ENCODE data around the gene VPS8. TPM values are rescaled to one million over a fixed set of nuclear protein-coding genes. Genes with fewer than 3 reads are reported as not detected.
"Not testable (repeated sequence)": the region's sequence is repeated elsewhere in the genome, so short reads cannot be mapped to it uniquely, and the experiment has no call there.

The VPS8 gene
- total RNA-seq, 1 donor, result 95.2 TPM

- Histone ChIP-seq H3K4me2 (ENCODE audit: insufficient read depth, low read length) (no peak overlapping the region), H3K27ac (ENCODE audit: low read depth, low read length) (no peak overlapping the region), H3K9me3 (ENCODE audit: low read depth, low read length) (no peaks in the 10 kb centered on the region), H3K4me3 (ENCODE audit: insufficient read depth, low read length) (no peak overlapping the region), H3K36me3 (ENCODE audit: insufficient read depth, low read length) (no peaks in the 10 kb centered on the region), H3K4me1 (ENCODE audit: insufficient read depth, low read length) (no peaks in the 10 kb centered on the region), H4K20me1 (ENCODE audit: insufficient read depth, low read length) (no peaks in the 10 kb centered on the region), H2AFZ (ENCODE audit: low read length) (no peak overlapping the region), H3K27me3 (ENCODE audit: insufficient read depth, low read length) (no peaks in the 10 kb centered on the region), H3K79me2 (ENCODE audit: insufficient read depth, low read length) (no peaks in the 10 kb centered on the region)
- DNase-seq (ENCODE audit: insufficient read length, low spot score, missing footprints), result no peak
- no peak for TF ChIP-seq CTCF (IDR thresholded peaks at IDR 0.05; ENCODE audit: extremely low read depth, low read depth, low read length)
Measured at GRCh38 chr3:184946917-184947316, 135.0 kb downstream of the VPS8 start.

- no peaks in the 10 kb centered on the region for H3K27me3 ChIP-seq (ENCODE audit: insufficient read depth, low read length)
- H3K9me3 ChIP-seq (ENCODE audit: low read depth, low read length), result no peaks in the 10 kb centered on the region
- no peaks in the 10 kb centered on the region for H3K79me2 ChIP-seq (ENCODE audit: insufficient read depth, low read length)
- no peak for TF ChIP-seq CTCF (IDR thresholded peaks at IDR 0.05; ENCODE audit: extremely low read depth, low read depth, low read length)
- no peak overlapping the region for H3K4me2 ChIP-seq (ENCODE audit: insufficient read depth, low read length)
- no peak for DNase-seq (ENCODE audit: insufficient read length, low spot score, missing footprints)
- H3K36me3 ChIP-seq (ENCODE audit: insufficient read depth, low read length), result no peaks in the 10 kb centered on the region
- H4K20me1 ChIP-seq (ENCODE audit: insufficient read depth, low read length), result no peaks in the 10 kb centered on the region
- H3K4me3 ChIP-seq (ENCODE audit: insufficient read depth, low read length), result no peak overlapping the region
- no peaks in the 10 kb centered on the region for H3K4me1 ChIP-seq (ENCODE audit: insufficient read depth, low read length)
- no peak overlapping the region for H3K27ac ChIP-seq (ENCODE audit: low read depth, low read length)
- H2AFZ ChIP-seq (ENCODE audit: low read length), result no peak overlapping the region
Measured at GRCh38 chr3:184949251-184949965, 137.4 kb downstream of the VPS8 start.

GRCh38 chr3:184950816-184951215 lies 138.8 kb downstream of the VPS8 start:
- not testable (repeated sequence) for H3K36me3 ChIP-seq (ENCODE audit: insufficient read depth, low read length); H3K4me1 ChIP-seq (ENCODE audit: insufficient read depth, low read length); DNase-seq (ENCODE audit: insufficient read length, low spot score, missing footprints); H3K9me3 ChIP-seq (ENCODE audit: low read depth, low read length); H3K79me2 ChIP-seq (ENCODE audit: insufficient read depth, low read length); H3K4me3 ChIP-seq (ENCODE audit: insufficient read depth, low read length); H2AFZ ChIP-seq (ENCODE audit: low read length); H3K4me2 ChIP-seq (ENCODE audit: insufficient read depth, low read length); H3K27me3 ChIP-seq (ENCODE audit: insufficient read depth, low read length); H4K20me1 ChIP-seq (ENCODE audit: insufficient read depth, low read length); H3K27ac ChIP-seq (ENCODE audit: low read depth, low read length)

GRCh38 chr3:184952671-184953070 lies 140.7 kb downstream of the VPS8 start:
- no peak for TF ChIP-seq CTCF (IDR thresholded peaks at IDR 0.05; ENCODE audit: extremely low read depth, low read depth, low read length)
- no peak overlapping the region for H2AFZ ChIP-seq (ENCODE audit: low read length)
- H3K27me3 ChIP-seq (ENCODE audit: insufficient read depth, low read length), result no peaks in the 10 kb centered on the region
- no peaks in the 10 kb centered on the region for H3K4me1 ChIP-seq (ENCODE audit: insufficient read depth, low read length)
- H4K20me1 ChIP-seq (ENCODE audit: insufficient read depth, low read length), result no peaks in the 10 kb centered on the region
- no peaks in the 10 kb centered on the region for H3K79me2 ChIP-seq (ENCODE audit: insufficient read depth, low read length)
- H3K27ac ChIP-seq (ENCODE audit: low read depth, low read length), result no peak overlapping the region
- H3K36me3 ChIP-seq (ENCODE audit: insufficient read depth, low read length), result peaks cover 3% of the 10 kb centered on the region
- no peak overlapping the region for H3K4me2 ChIP-seq (ENCODE audit: insufficient read depth, low read length)
- DNase-seq (ENCODE audit: insufficient read length, low spot score, missing footprints), result no peak
- H3K4me3 ChIP-seq (ENCODE audit: insufficient read depth, low read length), result no peak overlapping the region
- H3K9me3 ChIP-seq (ENCODE audit: low read depth, low read length), result no peaks in the 10 kb centered on the region
